K562 (cell line): ENCODE results near the gene RCHY1. TPM values are rescaled to one million over a fixed set of nuclear protein-coding genes. Genes with fewer than 3 reads are reported as not detected.

Experiments used
- CEBPB ChIP-seq: fragments of 450-650 bp; IDR thresholded peaks from 2 replicates; pipeline ENCODE4 v1.6.1; 2016; ENCODE audit warnings: missing genetic modification characterization, missing compliant biosample characterization
- DACH1 ChIP-seq: fragments of 450-650 bp; IDR thresholded peaks from 2 replicates; pipeline ENCODE4 v1.6.1; 2018; ENCODE audit not compliant: partially characterized antibody
- GTF2A2 ChIP-seq: IDR thresholded peaks from 2 replicates; pipeline ENCODE4 v1.6.1; 2016; ENCODE audit warnings: mild to moderate bottlenecking, missing genetic modification characterization, missing compliant biosample characterization
- HNRNPUL1 ChIP-seq: fragments of 200-400 bp; formaldehyde crosslinking; IDR thresholded peaks from 2 replicates; pipeline ENCODE4 v1.6.1; 2017; ENCODE audit warnings: low read length
- KDM2B ChIP-seq: fragments of 250-450 bp; sonication (Bioruptor Pico); IDR thresholded peaks from 2 replicates; pipeline ENCODE4 v1.8.0; 2021; ENCODE audit warnings: mild to moderate bottlenecking, moderate library complexity
- MAZ ChIP-seq, 2 experiments: fragments of 450-650 bp in 1 of 2; sonication (generic) in 1 of 2; formaldehyde crosslinking; IDR thresholded peaks in 1 of 2; conservative IDR thresholded peaks in 1 of 2; 2 replicates each; pipeline versions ENCODE4 v1.4.0 to v1.5.0; 2020; ENCODE audit warnings: mild to moderate bottlenecking in 1 of 2, missing genetic modification reagents in 1 of 2
- MIER1 ChIP-seq: fragments of 450-650 bp; IDR thresholded peaks from 2 replicates; pipeline ENCODE4 v1.6.1; 2016; ENCODE audit warnings: antibody characterized with exemption, mild to moderate bottlenecking, low read depth
- PPARD ChIP-seq: fragments of 250-450 bp; sonication (Bioruptor Pico); IDR thresholded peaks from 2 replicates; pipeline ENCODE4 v1.8.0; 2022; ENCODE audit warnings: inconsistent platforms, mild to moderate bottlenecking, moderate library complexity
- SIN3B ChIP-seq: fragments of 450-650 bp; IDR thresholded peaks from 2 replicates; pipeline ENCODE4 v1.6.1; 2017; ENCODE audit warnings: low read depth, mild to moderate bottlenecking, moderate library complexity
- SMAD3 ChIP-seq: fragments of 450-650 bp; formaldehyde crosslinking; conservative IDR thresholded peaks from 2 replicates; pipeline ENCODE4 v1.4.0; 2020; ENCODE audit warnings: mild to moderate bottlenecking
- TAF1 ChIP-seq: IDR thresholded peaks from 2 replicates; pipeline ENCODE4 v1.6.1; 2011; ENCODE audit warnings: mild to moderate bottlenecking, low read length, moderate library complexity; ENCODE audit not compliant: insufficient read depth, control insufficient read depth, severe bottlenecking; ENCODE audit errors: extremely low read depth
- TCF3 ChIP-seq: sonication (generic); formaldehyde crosslinking; IDR thresholded peaks from 2 replicates; pipeline ENCODE4 v1.4.0; 2020; ENCODE audit warnings: mild to moderate bottlenecking, missing genetic modification reagents
- ZNF280B ChIP-seq: fragments of 250-450 bp; sonication (Bioruptor Pico); IDR thresholded peaks from 2 replicates; pipeline ENCODE4 v1.5.1; 2021; ENCODE audit warnings: mild to moderate bottlenecking
- ZNF766 ChIP-seq: fragments of 200-800 bp; sonication (Bioruptor generic); conservative IDR thresholded peaks from 2 replicates; pipeline ENCODE4 v1.6.1; 2016; ENCODE audit warnings: missing genetic modification characterization, missing compliant biosample characterization
- polyA plus RNA-seq, 8 experiments: library from polyadenylated mRNA; depleted of rRNA in 4 of 8; stranded (reverse) in 5 of 8; unstranded in 3 of 8; fragments of >200 nt; fragmentation: Nextera tagmentation in 2 of 8; fragmentation: Illumina TruSeq in 1 of 8; extraction: Ambion mirVana in 2 of 8; extraction: Trizol in 1 of 8; gene quantifications; 2 replicates each; pipeline versions ENCODE4 v1.2.1 to v1.2.3, GENCODE V29; 2011 to 2014; ENCODE audit warnings: inconsistent platforms in 1 of 8, missing spikeins in 1 of 8
- total RNA-seq, 7 experiments: library from RNA; depleted of rRNA in 6 of 7; stranded (reverse); fragments of >200 nt in 6 of 7; fragmentation: Illumina TruSeq in 2 of 7; extraction: Trizol in 2 of 7; gene quantifications; 2 replicates each; pipeline versions ENCODE4 v1.2.1 to v1.2.3, GENCODE V29; 2011 to 2021; ENCODE audit warnings: low replicate concordance in 1 of 7
- TF ChIP-seq, protein P1 (sequence below), 2 experiments: fragments of 450-650 bp; IDR thresholded peaks; 2 replicates each; pipeline ENCODE4 v1.6.1; 2016; ENCODE audit warnings: mild to moderate bottlenecking in 2 of 2, borderline replicate concordance in 1 of 2, low read depth in 1 of 2, moderate library complexity in 1 of 2
- TF ChIP-seq, protein P2 (sequence below): fragments of 450-650 bp; IDR thresholded peaks from 2 replicates; pipeline ENCODE4 v1.6.1; 2014; ENCODE audit warnings: low read depth, mild to moderate bottlenecking, moderate library complexity, borderline replicate concordance

RCHY1 gene
- total and polyA plus RNA-seq, 9 of the 15 experiments (the other 6 are each of a cell fraction or from before 2014, with no cell fraction given), result 27.3 to 85.1 (median 45.9) TPM

- TF ChIP-seq MAZ (CRISPR knock-in tag; conservative IDR thresholded peaks at IDR 0.05 in 1 of 2, IDR thresholded peaks at IDR 0.05 in 1 of 2) (no peak), GTF2A2 (tag) (no peak), PPARD (CRISPR knock-in tag) (no peak), HNRNPUL1 (no peak), ZNF766 (CRISPR knock-in tag) (peak; percentile 49; the same call in 1 of the 2 replicates), CEBPB (tag) (peak; percentile 55), TCF3 (CRISPR knock-in tag) (peak; percentile 87), KDM2B (CRISPR knock-in tag) (no peak), ZNF280B (CRISPR knock-in tag) (no peak), DACH1 (peak; percentile 93), MIER1 (no peak), SIN3B (no peak), TAF1 (no peak), SMAD3 (no peak)
- TF ChIP-seq, protein P1, sequence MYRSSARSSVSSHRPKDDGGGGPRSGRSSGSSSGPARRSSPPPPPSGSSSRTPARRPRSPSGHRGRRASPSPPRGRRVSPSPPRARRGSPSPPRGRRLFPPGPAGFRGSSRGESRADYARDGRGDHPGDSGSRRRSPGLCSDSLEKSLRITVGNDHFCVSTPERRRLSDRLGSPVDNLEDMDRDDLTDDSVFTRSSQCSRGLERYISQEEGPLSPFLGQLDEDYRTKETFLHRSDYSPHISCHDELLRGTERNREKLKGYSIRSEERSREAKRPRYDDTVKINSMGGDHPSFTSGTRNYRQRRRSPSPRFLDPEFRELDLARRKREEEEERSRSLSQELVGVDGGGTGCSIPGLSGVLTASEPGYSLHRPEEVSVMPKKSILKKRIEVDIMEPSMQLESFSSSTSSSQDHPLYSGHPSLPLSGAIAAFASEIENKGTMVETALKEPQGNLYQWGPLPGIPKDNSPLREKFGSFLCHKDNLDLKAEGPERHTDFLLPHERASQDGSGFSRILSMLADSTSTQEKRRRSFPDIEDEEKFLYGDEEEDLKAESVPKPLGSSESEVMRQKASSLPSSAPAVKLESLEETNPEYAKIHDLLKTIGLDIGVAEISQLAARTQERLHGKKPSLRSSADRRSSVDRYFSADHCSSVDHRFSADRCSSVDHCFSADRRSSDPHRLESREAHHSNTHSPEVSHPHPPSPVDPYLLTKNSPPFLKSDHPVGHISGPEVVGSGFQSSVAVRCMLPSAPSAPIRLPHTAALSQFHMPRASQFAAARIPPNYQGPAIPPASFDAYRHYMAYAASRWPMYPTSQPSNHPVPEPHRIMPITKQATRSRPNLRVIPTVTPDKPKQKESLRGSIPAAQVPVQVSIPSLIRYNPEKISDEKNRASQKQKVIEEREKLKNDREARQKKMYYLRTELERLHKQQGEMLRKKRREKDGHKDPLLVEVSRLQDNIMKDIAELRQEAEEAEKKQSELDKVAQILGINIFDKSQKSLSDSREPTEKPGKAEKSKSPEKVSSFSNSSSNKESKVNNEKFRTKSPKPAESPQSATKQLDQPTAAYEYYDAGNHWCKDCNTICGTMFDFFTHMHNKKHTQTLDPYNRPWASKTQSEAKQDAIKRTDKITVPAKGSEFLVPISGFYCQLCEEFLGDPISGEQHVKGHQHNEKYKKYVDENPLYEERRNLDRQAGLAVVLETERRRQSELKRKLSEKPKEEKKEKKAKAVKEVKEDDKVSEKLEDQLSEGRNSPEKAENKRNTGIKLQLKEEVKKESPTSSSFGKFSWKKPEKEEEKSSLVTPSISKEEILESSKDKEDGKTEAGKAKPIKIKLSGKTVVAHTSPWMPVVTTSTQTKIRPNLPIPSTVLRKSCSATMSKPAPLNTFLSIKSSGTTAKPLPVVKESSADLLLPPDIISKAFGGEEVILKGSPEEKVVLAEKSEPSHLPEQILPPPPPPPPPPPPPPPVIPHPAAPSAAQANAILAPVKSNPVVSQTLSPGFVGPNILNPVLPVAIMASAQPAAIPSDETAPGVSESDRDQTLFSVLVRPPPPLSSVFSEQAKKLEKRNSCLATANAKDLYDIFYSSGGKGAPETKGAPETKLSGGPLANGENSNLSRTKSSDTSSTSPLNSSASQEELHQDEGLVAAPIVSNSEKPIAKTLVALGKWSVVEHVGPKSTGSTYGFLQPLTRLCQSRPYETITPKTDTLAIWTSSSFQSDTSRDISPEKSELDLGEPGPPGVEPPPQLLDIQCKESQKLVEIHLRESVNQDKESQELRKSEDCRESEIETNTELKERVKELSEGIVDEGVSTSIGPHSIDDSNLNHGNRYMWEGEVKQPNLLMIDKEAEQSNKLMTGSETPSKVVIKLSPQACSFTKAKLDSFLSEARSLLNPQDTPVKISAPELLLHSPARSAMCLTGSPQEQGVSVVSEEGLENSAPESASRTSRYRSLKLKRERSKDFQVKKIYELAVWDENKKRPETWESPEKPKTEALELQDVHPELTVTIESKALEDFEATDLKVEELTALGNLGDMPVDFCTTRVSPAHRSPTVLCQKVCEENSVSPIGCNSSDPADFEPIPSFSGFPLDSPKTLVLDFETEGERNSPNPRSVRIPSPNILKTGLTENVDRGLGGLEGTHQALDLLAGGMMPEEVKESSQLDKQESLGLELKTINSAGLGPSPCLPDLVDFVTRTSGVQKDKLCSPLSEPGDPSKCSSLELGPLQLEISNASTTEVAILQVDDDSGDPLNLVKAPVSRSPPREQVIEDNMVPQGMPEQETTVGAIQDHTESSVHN (IDR thresholded peaks at IDR 0.05; ENCODE audit: borderline replicate concordance in 1 of 2, low read depth in 1 of 2), result peak in 1 of 2 experiments; percentile 84; a peak in 1 of 4 replicates
- TF ChIP-seq, protein P2, sequence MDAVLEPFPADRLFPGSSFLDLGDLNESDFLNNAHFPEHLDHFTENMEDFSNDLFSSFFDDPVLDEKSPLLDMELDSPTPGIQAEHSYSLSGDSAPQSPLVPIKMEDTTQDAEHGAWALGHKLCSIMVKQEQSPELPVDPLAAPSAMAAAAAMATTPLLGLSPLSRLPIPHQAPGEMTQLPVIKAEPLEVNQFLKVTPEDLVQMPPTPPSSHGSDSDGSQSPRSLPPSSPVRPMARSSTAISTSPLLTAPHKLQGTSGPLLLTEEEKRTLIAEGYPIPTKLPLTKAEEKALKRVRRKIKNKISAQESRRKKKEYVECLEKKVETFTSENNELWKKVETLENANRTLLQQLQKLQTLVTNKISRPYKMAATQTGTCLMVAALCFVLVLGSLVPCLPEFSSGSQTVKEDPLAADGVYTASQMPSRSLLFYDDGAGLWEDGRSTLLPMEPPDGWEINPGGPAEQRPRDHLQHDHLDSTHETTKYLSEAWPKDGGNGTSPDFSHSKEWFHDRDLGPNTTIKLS, result no peak
These were observed 1.6 kb downstream of the RCHY1 start (continued) for GRCh38 chr4:75512386-75513211.
